Smooth muscle cell (in vitro differentiated cells): ENCODE results near the gene CAGE1. TPM values are rescaled to one million over a fixed set of nuclear protein-coding genes. Genes with fewer than 3 reads are reported as not detected.

Experiments used
- DNase-seq: peaks from one replicate; lab custom pipeline; 2025; ENCODE audit not compliant: unreplicated experiment; lab: John Stamatoyannopoulos, UW
- H2AFZ ChIP-seq: fragments of 200-600 bp; sonication (generic); 2 replicates; pipeline ENCODE4 v1.6.0; 2016; ENCODE audit warnings: antibody characterized with exemption, low read depth, mild to moderate bottlenecking
- H3F3A ChIP-seq: fragments of 200-600 bp; sonication (generic); 2 replicates; pipeline ENCODE4 v1.6.0; 2017; ENCODE audit warnings: antibody characterized with exemption, low read depth
- H3K27ac ChIP-seq: fragments of 200-600 bp; sonication (generic); 2 replicates; pipeline ENCODE4 v1.5.1; 2016; ENCODE audit warnings: low read depth, mild to moderate bottlenecking
- H3K27me3 ChIP-seq: fragments of 200-600 bp; sonication (generic); 2 replicates; pipeline ENCODE4 v1.6.1; 2016; ENCODE audit warnings: low read depth, mild to moderate bottlenecking
- H3K36me3 ChIP-seq: fragments of 200-600 bp; sonication (generic); 2 replicates; pipeline ENCODE4 v1.5.1; 2016; ENCODE audit warnings: low read depth
- H3K4me1 ChIP-seq: fragments of 200-600 bp; sonication (generic); 2 replicates; pipeline ENCODE4 v1.5.1; 2016; ENCODE audit warnings: low read depth
- H3K4me2 ChIP-seq: fragments of 200-600 bp; sonication (generic); 2 replicates; pipeline ENCODE4 v1.6.0; 2016; ENCODE audit warnings: mild to moderate bottlenecking
- H3K4me3 ChIP-seq: fragments of 200-600 bp; sonication (generic); 2 replicates; pipeline ENCODE4 v1.5.1; 2016; ENCODE audit warnings: mild to moderate bottlenecking
- H3K79me2 ChIP-seq: fragments of 200-600 bp; sonication (generic); 2 replicates; pipeline ENCODE4 v1.6.0; 2016; ENCODE audit warnings: low read depth, mild to moderate bottlenecking
- H3K9ac ChIP-seq: fragments of 200-600 bp; sonication (generic); 2 replicates; pipeline ENCODE4 v1.6.0; 2016; ENCODE audit warnings: low read depth
- H3K9me3 ChIP-seq: fragments of 200-600 bp; sonication (generic); replicated peaks from 2 replicates; pipeline ENCODE4 v1.5.1; 2016; ENCODE audit warnings: low read depth
- H4K20me1 ChIP-seq: fragments of 200-600 bp; sonication (generic); 2 replicates; pipeline ENCODE4 v1.6.0; 2016; ENCODE audit warnings: low read depth
- CTCF ChIP-seq: fragments of 200-600 bp; sonication (generic); IDR thresholded peaks from 2 replicates; pipeline ENCODE4 v1.5.1; 2017; ENCODE audit warnings: borderline replicate concordance, mild to moderate bottlenecking, antibody characterized with exemption; ENCODE audit not compliant: insufficient read depth, poor library complexity, severe bottlenecking
- WGBS: methylation state at CpG from one replicate; pipeline ENCODE4 v1.1.7; 2016; ENCODE audit warnings: low lambda C conversion rate; 5-methylcytosine and 5-hydroxymethylcytosine counted together
- polyA plus RNA-seq: library from polyadenylated mRNA; unstranded; fragments of >200 nt; fragmentation: Nextera tagmentation; extraction: Ambion mirVana; gene quantifications from 2 replicates; pipeline ENCODE4 v1.2.1, GENCODE V29; 2016
- total RNA-seq: library from RNA; depleted of rRNA; stranded (reverse); fragments of >200 nt; gene quantifications from 2 replicates; pipeline ENCODE4 v1.2.3, GENCODE V29; 2014

The CAGE1 gene
- total and polyA plus RNA-seq, 2 experiments from 2014 or later, result not detected

GRCh38 chr6:7425808-7426190 lies 36.3 kb upstream of the CAGE1 start:
- Histone ChIP-seq H3K79me2 (no peaks in the 10 kb centered on the region), H3K9ac (no peak overlapping the region), H3K27ac (no peak overlapping the region), H3K4me3 (no peak overlapping the region), H2AFZ (no peak overlapping the region), H4K20me1 (no peaks in the 10 kb centered on the region), H3K27me3 (no peaks in the 10 kb centered on the region), H3K36me3 (no peaks in the 10 kb centered on the region), H3K4me1 (no peaks in the 10 kb centered on the region), H3K4me2 (no peak overlapping the region), H3K9me3 (no peaks in the 10 kb centered on the region), H3F3A (peaks cover 5% of the 10 kb centered on the region)
- no peak for TF ChIP-seq CTCF
- no peak for DNase-seq
- 97% methylated on average over 27 of the region's 39 CpGs for WGBS

GRCh38 chr6:7424967-7425807 lies 35.6 kb upstream of the CAGE1 start:
- Histone ChIP-seq H3K9me3 (no peaks in the 10 kb centered on the region), H3K79me2 (no peaks in the 10 kb centered on the region), H2AFZ (no peak overlapping the region), H3K27ac (no peak overlapping the region), H3K4me3 (no peak overlapping the region), H3K4me2 (no peak overlapping the region), H3F3A (peaks cover 5% of the 10 kb centered on the region), H3K9ac (no peak overlapping the region), H3K36me3 (no peaks in the 10 kb centered on the region), H3K4me1 (no peaks in the 10 kb centered on the region), H4K20me1 (no peaks in the 10 kb centered on the region), H3K27me3 (no peaks in the 10 kb centered on the region)
- DNase-seq, result no peak
- TF ChIP-seq CTCF, result peak; percentile 46
- 88% methylated on average over 25 of the region's 25 CpGs for WGBS

- H3K4me1 ChIP-seq, result no peaks in the 10 kb centered on the region
- peaks cover 5% of the 10 kb centered on the region for H3F3A ChIP-seq
- H3K9ac ChIP-seq, result no peak overlapping the region
- 97% methylated on average over 5 of the region's 5 CpGs for WGBS
- no peak overlapping the region for H2AFZ ChIP-seq
- no peak overlapping the region for H3K4me2 ChIP-seq
- no peak for TF ChIP-seq CTCF
- H3K9me3 ChIP-seq, result no peaks in the 10 kb centered on the region
- no peaks in the 10 kb centered on the region for H3K27me3 ChIP-seq
- no peaks in the 10 kb centered on the region for H3K79me2 ChIP-seq
- H3K4me3 ChIP-seq, result no peak overlapping the region
- no peak for DNase-seq
- H3K36me3 ChIP-seq, result no peaks in the 10 kb centered on the region
- H3K27ac ChIP-seq, result no peak overlapping the region
- H4K20me1 ChIP-seq, result no peaks in the 10 kb centered on the region
Observed at GRCh38 chr6:7424058-7424457, 34.5 kb upstream of the CAGE1 start.

GRCh38 chr6:7421066-7421465 lies 31.5 kb upstream of the CAGE1 start:
- H3K27ac ChIP-seq, result no peak overlapping the region
- H3K27me3 ChIP-seq, result no peaks in the 10 kb centered on the region
- H3F3A ChIP-seq, result no peaks in the 10 kb centered on the region
- no peaks in the 10 kb centered on the region for H3K36me3 ChIP-seq
- H3K4me3 ChIP-seq, result no peak overlapping the region
- H3K4me2 ChIP-seq, result no peak overlapping the region
- H3K4me1 ChIP-seq, result no peaks in the 10 kb centered on the region
- no peaks in the 10 kb centered on the region for H3K79me2 ChIP-seq
- no peaks in the 10 kb centered on the region for H4K20me1 ChIP-seq
- no peak for TF ChIP-seq CTCF
- no peak overlapping the region for H3K9ac ChIP-seq
- H3K9me3 ChIP-seq, result no peaks in the 10 kb centered on the region
- DNase-seq, result no peak
- H2AFZ ChIP-seq, result no peak overlapping the region
- WGBS, result 98% methylated on average over 3 of the region's 3 CpGs
